C4-2B (cell line): Measurements from ENCODE around the gene BOD1L1.

Source experiments
- H3K27ac ChIP-seq: fragments of 450-650 bp; 2 replicates; pipeline ENCODE4 v1.5.1; 2017
- ZFX ChIP-seq: fragments of 450-650 bp; IDR thresholded peaks from 2 replicates; pipeline ENCODE4 v1.6.1; 2017
- TF ChIP-seq, protein P1 (sequence below): fragments of 450-650 bp; conservative IDR thresholded peaks from 2 replicates; pipeline ENCODE4 v1.5.1; 2017; ENCODE audit warnings: mild to moderate bottlenecking

BOD1L1 gene

GRCh38 chr4:13627606-13628311 is at the start of gene BOD1L1:
TSS of gene BOD1L1 (minus strand) at chr4:13627725. CDS start at chr4:13627587, 138 bp downstream.
- TF ChIP-seq, protein P1, sequence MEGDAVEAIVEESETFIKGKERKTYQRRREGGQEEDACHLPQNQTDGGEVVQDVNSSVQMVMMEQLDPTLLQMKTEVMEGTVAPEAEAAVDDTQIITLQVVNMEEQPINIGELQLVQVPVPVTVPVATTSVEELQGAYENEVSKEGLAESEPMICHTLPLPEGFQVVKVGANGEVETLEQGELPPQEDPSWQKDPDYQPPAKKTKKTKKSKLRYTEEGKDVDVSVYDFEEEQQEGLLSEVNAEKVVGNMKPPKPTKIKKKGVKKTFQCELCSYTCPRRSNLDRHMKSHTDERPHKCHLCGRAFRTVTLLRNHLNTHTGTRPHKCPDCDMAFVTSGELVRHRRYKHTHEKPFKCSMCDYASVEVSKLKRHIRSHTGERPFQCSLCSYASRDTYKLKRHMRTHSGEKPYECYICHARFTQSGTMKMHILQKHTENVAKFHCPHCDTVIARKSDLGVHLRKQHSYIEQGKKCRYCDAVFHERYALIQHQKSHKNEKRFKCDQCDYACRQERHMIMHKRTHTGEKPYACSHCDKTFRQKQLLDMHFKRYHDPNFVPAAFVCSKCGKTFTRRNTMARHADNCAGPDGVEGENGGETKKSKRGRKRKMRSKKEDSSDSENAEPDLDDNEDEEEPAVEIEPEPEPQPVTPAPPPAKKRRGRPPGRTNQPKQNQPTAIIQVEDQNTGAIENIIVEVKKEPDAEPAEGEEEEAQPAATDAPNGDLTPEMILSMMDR, result peak; percentile 45
- peak; percentile 82 for TF ChIP-seq ZFX
- peak within 1 kb of the TSS; percentile 84 for H3K27ac ChIP-seq

GRCh38 chr4:13674971-13675370 is 47.4 kb upstream of the BOD1L1 start:
- no peak for TF ChIP-seq ZFX
- TF ChIP-seq, protein P1, result no peak
- H3K27ac ChIP-seq, result no peak overlapping the region

DNA sequence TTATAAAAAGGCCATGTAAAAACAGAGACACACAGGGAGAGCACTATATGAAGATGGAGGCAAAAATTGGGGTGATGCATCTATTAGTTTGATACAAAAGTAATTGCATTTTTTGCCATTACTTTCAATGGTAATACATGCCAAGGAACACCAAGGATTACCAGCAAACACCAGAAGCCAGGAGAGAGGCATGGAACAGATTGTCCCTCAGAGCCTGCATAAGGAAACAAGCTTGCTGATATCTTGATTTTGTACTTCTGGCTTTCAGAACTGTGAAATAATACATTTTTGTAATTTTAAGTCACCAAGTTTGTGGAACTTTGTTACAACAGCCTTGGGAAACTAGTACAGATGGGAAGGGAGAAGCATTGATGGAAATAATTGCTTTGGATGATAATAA is 45.6 kb upstream of the BOD1L1 start:
- TF ChIP-seq ZFX, result no peak
- TF ChIP-seq, protein P1, result no peak
- H3K27ac ChIP-seq, result no peak overlapping the region

DNA sequence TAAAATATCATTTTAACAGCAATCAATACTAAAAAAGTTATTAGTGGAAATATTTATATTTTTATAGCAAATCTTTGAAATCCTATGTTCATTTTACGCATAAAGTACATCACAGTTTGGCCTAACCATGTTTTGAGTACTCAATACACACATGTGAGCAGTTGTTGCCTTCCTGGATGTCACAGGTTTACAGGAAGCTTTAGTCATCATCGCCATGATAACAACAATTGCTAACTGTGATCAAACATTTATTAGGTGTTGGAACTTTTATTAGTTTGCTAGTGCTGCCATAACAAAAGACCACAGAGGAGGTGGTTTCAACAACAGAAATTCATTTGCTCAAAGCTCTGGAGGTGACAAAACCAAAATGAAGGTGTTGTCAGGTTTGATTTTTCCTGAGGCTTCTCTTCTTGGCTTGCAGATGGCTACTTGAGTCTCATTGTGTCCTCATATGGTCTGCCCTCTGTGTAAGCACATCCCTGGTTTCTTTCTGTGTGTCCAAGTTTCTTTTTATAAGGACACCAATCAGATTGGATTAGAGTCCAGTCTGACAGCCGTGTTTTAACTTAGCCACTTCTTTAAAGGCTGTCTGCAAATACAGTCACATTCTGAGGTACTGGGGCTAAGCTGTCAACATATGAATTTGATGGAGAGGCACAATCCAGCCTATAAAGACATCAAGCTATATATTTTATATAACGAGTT is 43.1 kb upstream of the BOD1L1 start:
- TF ChIP-seq, protein P1, result no peak
- no peak for TF ChIP-seq ZFX
- no peak overlapping the region for H3K27ac ChIP-seq

- no peak overlapping the region for H3K27ac ChIP-seq
- TF ChIP-seq, protein P1, result no peak
- no peak for TF ChIP-seq ZFX
Observed at GRCh38 chr4:13665701-13666660, 38.5 kb upstream of the BOD1L1 start.

- no peak overlapping the region for H3K27ac ChIP-seq
- TF ChIP-seq, protein P1, result no peak
- TF ChIP-seq ZFX, result no peak
Observed at GRCh38 chr4:13659341-13660070, 32.0 kb upstream of the BOD1L1 start.
